GM19455 (cell line): ENCODE data around the gene OR6B2.
"Not testable (repeated sequence)": the region's sequence is repeated elsewhere in the genome, so short reads cannot be mapped to it uniquely, and the experiment has no call there.

ENCODE experiments used
- ATAC-seq: cut with Tn5 transposase; IDR thresholded peaks from one replicate; pipeline ENCODE4 v1.9.1; 2021; ENCODE audit not compliant: unreplicated experiment

OR6B2 gene

DNA sequence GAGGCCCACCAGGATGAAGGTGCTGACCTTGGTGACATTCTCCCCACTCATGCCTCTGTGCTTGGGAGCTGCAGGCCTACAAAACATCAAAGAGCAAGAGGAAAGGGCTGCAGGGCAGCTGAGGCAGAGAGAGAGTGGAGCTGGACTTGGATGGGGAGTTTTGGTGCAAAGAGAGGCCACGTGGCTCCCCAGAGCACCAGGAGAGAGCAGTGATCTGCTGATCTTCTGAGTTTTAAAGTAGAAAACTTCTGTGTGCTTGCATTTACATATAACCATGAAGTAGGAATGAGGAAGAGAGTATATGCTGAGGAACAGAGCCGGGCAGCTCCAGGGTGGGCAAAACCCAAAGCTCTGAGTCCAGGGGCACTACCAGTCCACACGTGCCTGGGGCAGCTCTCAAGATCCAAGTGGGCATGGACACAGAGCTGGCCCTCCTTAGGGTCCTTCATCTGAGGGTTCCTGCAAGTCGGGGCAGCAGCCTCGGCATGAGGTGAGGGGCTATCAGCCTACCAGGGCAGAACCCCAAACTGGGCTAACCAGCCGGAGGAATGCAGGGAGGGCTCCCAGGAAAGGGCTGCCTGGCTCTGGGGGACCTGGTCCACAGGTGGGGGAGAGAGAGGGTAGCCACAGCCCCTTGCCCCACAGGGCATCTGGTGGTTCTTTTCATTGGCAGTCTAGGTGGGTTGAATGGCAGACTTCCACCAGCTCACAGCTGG, at the start of gene OR6B2:
Gene OR6B2 (minus strand): TSS at position 51 of the 716 bp plus-strand sequence. CDS start 0 bp downstream, at position 51.
- no peak for ATAC-seq

DNA sequence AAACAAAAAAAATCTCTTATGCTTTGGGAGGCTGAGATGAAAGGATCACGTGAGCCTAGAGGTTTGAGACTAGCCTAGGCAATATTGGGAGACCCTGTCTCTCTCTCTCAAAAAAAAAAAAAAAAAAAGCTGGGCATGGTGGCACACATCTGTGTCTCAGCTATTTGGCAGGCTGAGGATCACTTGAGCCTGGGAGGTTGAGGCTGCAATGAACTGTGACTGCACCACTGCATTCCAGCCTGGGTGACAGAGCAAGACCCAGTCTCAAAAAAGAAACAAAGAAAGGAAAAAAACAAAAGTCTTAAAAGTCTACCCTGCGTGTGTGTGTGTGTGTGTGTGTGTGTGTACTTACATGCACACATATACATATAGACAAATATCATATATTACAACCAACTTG, 48.4 kb upstream of the OR6B2 start:
- ATAC-seq, result no peak

DNA sequence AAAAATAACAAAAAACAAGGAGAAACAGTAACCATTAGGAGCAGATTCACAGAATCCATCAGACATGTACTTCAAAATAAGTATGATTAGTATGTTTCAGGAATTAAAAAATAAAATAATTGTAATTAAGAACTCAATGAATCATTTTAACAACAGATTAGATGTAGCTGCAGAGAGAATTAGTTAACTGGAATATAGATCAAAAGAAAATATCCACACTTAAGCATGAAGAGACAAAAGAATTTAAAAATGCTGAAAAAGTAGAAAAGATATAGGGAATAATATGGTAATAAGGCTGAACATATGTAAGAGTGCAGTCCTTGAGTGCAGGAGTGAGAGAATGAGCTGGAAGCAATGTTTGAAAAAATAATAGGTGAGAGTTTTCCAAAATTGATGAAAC, 47.2 kb upstream of the OR6B2 start:
- no peak for ATAC-seq

DNA sequence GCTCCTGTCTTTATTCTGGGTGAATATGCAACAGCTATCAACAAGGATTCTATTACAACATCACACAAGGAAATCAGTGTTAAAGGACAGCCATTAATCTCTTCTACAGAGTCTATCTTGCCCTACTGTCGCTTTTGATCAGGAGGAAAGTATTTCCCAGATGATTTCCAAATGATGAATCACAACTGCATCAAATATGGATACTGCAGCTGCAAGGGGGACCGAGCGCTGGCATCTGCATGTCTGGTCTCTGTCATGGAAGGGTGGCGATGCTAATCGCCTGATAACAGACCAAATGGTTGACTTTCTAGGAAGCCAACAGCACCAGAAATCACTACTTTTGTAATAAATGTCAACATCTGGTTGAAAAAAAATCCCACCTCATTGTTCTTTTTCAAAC, 44.3 kb upstream of the OR6B2 start:
- no peak for ATAC-seq

DNA sequence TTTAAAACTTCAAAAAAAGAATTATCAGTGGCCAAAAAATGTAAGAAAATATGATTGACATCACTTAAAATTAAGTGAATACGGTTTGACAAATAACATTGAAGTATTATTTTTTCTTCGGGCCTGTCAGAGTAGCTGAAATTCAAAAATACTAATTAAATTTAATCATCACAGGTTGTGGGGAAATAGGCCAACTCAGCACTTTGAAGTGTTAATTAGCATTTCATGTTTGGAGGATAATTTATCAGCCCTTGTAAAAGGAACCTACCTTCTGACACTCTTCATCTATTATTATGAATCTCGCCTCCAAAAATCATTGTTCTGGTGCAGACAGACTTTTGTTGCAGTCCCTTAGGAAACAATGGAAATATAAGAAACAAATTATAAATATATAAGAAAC, 40.7 kb upstream of the OR6B2 start:
- no peak for ATAC-seq

DNA sequence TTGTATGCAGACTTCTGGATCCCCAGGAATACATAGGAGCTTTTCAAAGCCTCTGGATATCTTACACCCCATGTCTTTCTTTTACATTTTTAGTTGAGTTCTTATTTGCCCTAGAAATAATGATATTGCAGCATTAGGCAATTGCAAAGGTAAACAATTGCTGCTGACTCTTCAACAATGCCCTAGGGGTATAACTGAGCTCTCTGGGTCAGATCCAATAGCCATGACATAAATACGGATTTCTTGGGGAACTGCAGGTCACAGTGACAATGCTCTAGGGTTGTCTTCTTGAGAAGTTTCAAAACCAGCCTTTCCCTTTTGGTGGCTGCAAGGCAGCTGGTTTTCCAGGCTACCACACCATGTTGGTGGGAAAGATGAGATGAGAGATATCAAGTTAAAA, 39.6 kb upstream of the OR6B2 start:
- ATAC-seq, result no peak

DNA sequence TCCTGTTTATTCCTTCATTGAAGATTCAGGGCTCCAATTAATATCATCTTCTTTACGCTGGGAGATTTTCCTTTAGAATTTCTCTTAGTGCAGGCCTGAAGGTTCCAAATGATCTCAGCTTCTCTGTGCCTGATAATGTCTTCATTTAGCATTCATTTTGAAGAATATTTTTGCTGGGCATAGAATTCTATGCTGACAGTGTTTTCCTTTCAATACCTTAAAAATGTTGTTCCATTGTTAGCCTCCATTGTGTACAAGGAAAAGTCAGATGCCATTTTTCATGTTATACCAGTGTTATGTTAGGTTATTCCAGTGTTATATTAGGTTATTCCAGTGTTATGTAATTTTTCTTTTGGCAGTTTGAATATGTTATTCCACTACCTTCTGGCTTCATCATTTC, 38.0 kb upstream of the OR6B2 start:
- no peak for ATAC-seq

DNA sequence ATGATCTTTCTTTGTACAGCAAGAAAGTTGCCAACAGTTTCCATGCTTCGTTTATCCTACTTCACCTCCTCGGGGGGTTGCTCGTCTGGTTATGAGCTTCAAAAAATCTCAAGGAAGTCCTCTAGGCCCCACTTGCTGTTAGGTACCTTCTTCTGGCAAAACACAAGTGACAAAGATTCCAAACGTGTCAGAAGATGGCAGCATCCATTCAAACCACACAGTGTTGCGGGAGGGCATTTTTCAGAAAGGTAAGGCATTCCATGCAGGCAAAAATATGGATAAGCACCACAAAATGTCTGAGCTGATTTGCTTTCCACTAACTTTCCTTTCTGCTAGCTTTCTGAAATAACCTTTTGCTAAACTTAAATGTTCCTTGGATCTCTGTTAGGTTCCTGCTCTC, 36.3 kb upstream of the OR6B2 start:
- no peak for ATAC-seq

DNA sequence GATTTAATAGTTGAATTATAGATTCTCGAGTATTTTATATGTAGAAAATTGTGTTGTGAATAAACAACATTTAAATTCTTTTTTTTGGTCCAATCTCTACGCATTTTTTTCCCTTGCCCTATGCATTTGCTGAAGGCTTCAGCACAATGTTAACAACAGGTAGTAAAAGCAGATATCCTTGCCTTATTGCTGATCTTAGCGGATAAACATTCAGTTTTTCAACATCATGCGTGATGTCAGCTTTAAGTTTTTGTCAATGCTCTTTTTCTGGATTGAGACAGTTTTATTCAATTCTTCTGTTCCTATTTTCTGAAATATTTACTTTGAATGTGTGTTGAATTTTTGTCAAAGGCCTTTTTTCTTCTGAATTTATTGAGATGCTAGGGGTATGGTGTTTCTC, 34.7 kb upstream of the OR6B2 start:
- ATAC-seq, result no peak

DNA sequence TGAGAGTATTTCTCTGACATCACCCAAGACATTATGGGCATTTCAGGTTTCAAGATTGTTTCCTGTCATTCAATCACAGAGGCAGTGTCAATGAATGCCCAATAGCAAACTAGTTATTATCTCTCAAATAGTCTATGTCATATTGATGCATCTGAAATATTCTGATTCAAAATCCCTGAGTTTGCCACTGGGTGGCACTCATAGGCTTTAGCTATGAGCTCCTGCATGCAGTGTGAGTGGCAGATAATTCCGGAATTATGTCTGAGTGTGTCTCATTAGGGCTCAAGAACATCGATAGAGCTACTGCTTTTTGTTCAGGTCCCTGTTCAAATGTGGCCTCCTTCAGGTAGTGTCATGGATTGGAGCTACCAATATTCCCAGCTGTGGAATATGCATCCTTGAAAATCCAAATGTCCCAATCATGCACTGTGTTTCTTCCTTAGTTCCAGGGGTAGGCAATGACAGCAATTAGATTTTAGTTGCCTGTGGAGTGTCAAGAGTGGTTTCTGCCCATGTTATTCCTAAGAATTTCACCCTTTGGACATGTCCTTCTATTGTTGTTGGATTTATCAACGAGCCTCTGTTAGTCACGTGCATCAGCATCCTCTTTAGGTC, 30.9 kb upstream of the OR6B2 start:
- no peak for ATAC-seq

DNA sequence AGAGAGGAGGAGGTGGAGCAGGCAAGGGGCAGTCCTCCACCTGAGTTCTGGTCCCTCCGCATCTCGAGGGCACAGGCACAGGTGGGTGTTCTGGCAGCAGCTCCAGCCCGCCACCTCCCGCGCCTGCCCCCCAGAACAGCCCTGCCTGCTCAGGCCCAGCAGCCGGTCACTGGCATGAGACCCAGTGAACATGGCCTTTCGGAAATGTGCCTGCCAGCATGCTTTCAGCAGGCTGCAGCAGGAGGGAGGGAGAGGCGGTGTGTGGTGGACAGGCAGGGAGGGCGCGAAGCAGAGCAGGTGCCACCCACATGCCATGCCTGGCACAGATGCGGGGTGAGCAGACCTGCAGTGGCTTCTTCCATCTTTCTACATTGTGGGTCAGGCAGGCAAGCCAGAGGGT, 26.4 kb upstream of the OR6B2 start:
- ATAC-seq, result no peak

DNA sequence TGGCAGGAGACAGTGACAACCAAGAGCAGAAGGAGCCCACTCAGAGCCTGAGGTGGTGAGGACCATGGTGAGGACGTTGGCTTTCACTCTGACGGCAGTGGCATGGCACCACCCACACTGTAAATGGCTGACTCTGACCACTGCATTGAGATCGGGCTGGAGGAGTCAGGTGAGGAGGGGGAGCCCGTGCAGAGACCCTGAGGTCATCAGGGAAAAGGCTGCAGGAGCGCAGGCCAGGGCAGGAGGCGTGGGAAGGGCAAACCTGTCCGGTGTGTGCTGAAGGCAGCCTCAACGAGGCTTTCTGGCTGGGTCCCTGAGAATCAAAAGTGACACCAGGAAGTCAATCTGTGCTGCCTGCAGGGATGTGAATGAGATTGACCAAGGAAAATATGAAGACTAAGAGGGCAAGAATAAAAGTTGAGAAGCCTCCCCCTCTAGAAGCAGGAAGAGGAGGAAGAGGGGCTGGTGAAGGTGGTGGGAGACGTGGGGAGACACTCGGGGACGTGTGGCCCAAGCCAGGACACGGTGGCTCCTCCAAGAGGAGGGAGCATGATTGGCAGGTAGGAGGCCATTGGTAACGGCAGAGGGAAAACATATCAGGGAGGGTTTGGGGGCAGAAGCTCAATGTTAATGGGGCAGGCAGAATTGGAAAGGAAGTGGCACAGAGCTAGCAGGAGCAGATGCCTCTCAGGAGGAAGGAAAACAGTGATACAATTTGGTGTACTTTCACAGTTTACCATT, 25.1 kb upstream of the OR6B2 start:
- ATAC-seq, result no peak

DNA sequence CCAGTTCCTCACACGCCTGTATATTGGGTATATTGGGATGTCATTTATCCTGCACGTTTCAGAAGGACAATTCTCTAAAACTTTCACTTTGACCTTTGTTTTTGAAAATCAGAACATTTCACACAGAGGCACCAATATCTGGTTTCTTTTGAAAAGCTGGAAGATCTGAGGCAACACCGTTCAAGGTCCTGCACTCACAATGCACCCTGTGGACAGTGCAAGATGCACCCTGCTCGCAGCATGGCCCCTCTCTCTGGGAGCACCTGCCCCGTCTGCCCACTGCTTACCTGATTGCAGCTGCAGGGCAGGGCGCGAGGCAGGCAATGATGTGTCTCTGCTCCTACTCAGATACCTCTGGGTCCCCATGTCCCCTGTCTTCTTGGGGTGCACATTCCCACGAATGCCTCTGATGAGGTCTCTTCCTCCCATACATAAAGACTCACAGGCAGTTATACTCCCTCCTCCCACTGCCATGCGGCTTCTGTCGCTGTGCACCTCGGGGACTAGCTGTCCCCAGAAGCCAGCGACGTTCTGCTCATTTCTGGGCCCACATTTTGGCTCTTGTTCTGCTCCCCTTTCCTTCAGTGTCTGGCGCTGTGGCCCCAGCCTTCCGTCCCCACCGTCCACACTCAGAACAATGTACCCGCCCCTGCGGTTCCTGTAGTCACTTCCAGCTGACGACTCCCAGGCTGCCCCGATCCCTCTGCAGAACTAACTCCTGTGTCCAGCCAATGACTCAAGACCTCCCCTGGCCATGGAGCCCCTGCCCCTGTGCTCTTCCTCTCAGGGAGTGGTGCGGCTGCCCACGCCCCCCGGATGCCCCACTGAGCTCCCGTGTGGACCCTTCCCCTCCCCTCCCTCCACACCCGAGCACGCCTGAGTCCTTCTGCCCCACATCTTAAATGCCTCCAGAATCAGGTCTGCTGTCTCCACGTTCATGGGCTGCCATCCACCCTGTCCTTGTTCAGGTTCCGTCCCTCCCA, 23.2 kb upstream of the OR6B2 start, which contains the start of gene OR6B3:
Gene OR6B3 (minus strand): TSS at position 349 of the 983 bp plus-strand sequence.
- ATAC-seq, result no peak

DNA sequence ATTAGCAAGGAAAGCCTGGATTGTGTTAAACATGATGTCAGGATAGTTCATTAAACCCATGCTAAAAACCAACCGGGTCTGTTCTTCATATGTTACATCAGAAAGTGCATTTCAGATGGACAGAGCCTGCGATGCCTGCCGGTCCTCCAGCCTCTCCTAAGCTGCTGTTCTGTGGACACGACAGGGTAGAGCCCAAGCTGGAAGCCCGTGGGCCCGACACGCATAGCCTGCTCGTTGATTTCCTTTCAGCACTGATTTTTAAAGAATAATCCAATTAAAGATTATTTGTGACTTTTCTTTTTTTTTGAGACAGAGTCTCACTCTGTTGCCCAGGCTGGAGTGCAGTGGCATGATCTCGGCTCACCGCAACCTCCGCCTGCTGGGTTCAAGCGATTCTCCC, 22.3 kb upstream of the OR6B2 start:
- ATAC-seq, result no peak

DNA sequence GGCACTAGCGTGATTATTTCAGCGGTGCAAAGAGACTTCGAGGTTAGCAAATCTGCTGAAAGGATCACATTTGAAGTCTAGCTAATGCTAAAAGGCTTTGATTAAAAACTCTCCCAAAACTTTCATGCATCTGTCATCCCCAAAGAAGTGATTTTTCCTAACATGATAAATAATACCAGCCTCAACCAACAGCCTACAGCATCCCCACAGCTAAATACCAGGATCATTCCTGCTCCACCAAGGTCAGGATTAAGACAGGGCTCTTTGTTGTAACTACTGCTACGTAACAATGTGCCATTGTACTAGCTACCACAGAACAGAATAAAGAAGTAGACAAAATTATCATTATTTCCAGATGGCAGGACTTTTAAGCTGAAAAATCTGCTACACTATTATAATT, 21.5 kb upstream of the OR6B2 start:
- ATAC-seq, result no peak

DNA sequence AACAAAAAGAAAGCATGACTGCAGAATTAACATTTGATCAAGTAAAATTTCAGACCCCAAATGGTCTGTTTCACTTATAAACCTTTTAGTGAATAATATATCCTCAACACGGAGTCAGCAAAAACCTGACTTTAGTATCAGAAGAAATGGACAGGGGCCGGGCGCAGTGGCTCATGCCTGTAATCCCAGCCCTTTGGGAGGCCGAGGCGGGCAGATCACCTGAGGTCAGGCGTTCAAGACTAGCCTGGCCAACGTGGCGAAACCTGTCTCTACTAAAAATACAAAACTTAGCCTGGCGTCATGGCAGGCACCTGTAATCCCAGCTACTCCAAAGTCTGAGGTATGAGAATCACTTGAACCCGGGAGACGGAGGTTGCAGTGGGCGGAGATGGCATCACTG, 20.0 kb upstream of the OR6B2 start:
- ATAC-seq, result no peak

DNA sequence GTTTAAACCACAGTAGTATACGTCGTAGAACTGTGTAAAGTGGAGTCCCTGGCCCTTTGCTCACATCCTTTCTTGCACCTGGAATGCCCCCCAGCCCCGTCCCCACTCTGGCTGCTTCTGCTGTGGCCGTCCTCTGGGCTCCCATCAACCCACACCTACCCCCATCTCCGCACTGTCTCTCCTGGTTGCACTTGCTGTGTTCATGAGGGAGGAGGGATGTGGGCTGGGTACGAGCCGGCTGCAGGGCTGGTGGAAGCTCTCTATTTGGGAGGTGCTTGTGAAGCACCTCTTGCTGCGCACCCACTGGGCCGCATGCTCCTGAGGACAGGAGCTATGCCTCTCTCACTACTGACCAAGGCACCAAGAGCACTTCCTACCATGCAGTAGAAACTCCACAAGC, 18.0 kb upstream of the OR6B2 start:
- ATAC-seq, result no peak

DNA sequence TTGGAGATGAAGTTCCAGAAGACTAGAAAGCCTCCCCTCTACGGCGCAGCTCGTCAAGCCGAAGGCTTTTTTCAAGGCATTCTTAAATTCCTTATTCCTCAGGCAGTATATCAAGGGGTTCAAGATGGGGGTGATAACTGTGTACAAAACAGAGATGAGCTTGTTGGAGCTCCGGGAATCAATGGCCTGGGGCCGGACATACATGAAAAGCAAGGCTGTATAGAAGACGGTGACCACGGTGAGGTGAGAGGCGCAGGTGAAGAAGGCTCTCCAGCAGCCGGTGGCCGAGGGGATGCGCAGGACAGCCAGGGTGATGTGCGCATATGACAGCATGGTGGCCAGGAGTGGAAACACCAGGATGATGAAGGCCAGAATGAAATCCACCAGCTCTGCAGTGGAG, 14.9 kb upstream of the OR6B2 start:
- no peak for ATAC-seq

DNA sequence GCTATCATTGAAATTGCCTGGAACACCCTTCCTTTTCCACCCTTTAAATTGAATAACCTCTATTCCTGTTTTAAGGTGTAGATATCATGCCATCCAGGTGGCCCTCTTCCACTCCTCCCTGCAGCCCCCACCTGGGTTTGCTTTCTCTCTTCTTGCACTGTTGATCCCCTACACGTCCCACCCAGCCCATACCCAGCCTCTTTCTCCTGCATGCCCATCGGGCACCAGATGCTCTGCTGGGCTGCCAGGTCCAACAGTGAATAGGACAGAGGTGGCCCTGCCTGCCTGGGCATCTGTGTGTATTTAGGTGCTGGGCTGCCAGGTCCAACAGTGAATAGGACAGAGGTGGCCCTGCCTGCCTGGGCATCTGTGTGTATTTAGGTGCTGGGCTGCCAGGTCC, 13.9 kb upstream of the OR6B2 start:
- not testable (repeated sequence) for ATAC-seq

DNA sequence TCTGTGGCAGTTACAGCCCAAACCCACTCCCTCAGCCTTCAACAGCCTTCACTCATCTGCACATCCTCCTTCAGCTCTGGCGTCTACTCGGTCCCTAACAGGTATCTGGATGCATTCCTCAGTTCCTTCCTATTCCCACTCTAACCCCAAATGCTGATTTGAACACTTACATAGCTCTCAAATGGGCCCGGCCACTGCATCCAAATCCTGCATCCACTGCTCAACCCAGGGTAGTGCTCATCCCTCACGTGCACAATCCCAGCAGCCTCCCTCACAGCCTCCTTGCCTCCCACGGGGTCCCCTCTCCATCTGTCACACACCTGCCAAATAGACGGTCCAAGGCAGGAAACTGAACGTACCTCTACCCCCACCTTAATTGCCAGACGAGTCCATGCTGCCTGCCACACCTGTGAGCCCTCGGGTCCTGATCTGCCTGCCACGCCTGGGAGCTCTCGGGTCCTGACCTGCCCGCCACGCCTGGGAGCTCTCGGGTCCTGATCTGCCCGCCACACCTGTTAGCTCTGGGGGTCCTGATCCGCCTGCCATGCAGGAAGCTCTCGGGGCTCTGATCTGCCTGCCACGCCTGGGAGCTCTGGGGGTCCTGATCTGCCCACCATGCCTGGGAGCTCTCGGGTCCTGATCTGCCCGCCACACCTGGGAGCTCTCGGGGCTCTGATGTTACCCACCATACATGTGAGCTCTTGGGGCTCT, 13.2 kb upstream of the OR6B2 start:
- no peak for ATAC-seq
